Measurements from ENCODE around the gene KCNG2.

KCNG2 gene

DNA sequence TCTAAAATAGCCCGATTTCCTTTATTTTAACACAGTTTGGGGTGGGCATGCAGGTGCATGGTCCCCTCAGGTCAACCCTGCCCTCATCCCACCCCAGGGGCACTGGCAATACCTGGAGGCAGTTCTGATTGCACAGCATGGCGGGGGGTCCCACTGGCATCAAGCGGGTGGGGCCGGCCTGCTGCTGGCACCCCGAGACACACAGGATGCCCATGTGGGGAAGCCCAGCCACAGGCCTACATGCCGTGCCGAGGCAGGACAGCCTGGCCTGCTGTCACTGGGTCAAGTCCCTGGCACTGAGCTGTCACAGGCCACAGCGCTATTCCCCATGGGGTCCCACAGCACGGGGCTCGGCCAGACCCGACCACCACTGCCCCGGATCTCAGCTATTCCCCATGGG, 11.9 kb upstream of the KCNG2 start:
- no peak for DNase-seq (ENCODE audit: low spot score)

DNA sequence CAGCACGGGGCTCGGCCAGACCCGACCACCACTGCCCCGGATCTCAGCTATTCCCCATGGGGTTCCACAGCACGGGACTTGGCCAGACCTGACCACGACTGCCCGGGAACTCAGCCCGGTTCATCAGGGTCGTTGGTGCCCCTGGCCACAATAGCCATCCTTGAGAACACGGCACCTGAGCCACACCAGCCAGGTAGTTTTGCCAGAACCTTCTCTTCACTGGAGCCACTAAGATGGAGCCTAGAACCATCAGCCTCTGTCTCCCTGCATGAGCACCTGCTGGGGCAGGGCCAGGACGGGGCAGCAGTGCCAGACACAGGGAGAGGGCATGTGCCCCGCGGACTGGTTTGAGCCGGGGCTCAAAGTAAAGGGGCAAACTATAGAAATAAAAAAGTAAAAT, 11.4 kb upstream of the KCNG2 start:
- no peak for DNase-seq (ENCODE audit: low spot score)

DNA sequence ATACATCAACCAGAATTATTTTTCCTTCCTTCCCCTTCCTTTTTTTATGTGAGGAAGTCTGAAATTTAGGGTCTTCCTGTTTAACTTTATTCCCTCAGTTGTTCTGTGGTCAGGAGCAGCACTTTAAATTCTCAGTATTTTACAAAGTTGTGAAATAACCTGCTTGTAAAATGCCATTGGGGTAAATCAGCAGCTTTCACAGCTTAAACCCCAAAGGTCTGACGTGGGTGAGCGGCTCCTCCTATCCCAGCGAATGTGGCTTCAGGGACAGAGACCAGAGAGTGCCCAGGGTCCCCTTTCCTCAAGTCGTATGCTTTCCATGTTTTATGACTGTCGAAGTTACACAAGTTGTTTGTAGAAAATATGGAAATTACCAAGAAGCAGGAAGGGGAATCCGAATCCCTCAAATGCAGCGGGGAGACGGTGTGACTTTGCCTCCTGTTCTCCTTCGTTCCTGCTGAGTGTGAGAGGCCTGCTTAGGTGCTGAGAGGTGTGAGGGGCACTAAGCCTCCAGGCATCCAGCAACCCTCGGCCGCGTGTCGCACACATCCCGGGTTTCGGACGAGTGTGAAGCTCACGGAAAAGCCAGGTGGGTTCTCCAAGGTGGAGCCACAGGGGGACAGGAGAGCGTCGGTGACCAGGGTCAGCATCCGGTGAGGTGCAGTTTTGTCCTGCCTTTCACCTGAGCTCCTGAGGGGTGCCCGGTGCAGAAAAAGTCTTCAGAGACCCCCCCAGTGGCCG, 10.8 kb upstream of the KCNG2 start:
- no peak for DNase-seq (ENCODE audit: low spot score)

DNA sequence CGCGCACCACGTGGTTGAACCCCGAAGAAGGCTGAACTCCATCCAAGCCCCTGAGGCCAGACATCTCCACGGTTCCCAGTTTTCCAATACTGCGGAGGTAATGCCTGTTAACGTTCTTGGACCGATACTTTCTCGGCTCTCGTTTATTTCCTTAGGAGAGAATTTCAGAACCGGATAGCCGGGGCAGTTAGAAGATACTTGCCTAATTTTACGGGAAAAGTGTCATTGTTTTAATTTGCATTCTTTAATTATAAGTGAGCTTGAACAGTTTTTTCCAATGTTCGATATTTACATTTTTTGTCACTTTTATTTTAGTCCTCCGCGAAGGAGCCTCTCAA, 10.2 kb upstream of the KCNG2 start:
- no peak for DNase-seq (ENCODE audit: low spot score)

DNA sequence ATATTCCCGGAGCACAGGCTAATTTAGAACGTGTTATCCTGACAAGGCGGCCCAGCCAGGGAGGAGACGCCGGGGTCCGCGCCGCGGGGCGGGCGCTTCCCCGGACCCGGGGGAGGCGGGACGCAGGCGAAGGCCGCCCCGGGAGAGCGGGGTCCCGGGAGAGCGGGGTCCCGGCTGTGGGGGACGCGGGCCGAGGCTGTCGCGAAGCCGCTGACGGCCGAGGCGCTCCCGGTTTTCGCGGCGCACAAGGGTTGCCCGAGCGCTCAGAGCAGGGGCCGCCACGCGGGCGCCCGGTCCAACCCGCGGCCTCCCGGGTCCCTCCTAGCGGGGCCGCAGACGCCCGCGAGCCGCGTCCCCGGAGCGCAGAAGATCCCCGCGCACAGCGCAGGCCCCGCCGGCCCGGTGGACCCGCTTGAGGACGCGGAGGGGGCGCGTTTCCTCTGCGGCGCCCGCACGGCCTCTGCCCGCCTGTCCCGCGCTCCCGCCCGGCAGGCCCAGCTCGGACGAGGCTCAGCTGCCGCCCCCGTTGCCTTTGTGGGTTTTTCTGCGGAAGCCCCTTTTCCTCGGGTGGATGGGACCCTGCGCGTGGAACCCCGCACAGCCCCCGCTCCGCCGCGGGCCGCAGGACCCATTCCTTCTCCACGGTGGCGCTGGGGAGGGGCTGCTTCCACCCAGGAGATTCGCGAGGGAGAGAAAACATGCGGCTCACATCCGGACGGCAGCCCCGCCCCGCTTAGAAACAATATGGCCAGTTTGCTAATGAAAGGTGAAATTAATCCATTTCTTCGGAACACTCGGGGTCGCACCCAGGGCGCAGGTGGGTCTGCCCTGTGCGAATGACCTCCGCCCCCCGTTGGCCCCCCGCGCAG, 9.6 kb upstream of the KCNG2 start:
- no peak for DNase-seq (ENCODE audit: low spot score)

DNA sequence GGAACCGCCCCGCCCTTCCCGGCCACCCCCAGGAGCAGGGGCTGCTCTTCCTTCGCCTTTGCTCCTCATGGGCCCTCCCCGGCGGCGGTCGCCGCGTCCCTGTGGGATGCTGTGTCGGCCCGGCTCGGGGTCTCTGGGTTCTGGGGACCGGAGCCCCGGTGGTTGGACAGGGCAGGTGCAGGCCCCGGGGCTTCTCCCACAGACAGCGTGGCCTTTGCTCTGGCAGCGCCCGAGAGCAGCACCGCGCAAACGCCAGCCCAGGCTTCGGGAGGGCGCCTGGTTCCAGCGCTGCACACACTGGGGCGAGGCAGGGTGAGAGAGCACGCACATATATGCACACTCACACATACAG, 9.0 kb upstream of the KCNG2 start:
- DNase-seq (ENCODE audit: low spot score), result no peak

DNA sequence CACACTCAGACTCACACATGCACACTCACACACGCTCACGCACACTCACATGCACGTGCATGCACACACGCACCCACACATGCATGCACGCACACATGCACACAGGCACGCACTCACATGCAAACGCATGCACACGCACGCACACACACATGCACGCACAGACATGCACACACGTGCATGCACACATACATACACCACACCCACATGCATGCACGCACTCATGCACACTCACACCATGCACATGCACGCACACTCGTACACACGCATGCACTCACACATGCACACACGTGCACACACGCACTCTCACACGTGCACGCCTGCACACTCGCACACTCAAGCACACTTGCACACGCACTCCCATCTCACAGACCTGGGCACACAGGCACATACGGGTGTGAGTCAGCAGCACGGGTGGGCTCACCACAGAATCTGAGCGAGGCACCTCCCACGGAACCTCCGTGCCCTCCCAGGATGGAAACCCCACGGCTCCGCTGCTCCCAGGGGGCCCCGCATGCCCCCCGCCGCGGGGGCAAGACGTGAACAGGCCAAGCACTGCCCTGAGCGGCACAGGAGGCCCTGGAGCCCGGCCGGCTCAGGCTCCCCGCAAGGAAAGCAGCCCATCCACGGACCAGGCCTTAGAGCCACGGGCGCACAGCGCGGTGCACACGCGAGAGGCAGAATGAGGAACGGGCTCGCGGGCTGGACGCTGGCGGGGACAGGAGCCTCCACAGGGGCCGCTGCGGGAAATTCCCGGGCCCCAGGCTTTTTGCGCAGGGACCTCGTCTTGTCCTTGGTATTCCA, 8.4 kb upstream of the KCNG2 start:
- no peak for DNase-seq (ENCODE audit: low spot score)

DNA sequence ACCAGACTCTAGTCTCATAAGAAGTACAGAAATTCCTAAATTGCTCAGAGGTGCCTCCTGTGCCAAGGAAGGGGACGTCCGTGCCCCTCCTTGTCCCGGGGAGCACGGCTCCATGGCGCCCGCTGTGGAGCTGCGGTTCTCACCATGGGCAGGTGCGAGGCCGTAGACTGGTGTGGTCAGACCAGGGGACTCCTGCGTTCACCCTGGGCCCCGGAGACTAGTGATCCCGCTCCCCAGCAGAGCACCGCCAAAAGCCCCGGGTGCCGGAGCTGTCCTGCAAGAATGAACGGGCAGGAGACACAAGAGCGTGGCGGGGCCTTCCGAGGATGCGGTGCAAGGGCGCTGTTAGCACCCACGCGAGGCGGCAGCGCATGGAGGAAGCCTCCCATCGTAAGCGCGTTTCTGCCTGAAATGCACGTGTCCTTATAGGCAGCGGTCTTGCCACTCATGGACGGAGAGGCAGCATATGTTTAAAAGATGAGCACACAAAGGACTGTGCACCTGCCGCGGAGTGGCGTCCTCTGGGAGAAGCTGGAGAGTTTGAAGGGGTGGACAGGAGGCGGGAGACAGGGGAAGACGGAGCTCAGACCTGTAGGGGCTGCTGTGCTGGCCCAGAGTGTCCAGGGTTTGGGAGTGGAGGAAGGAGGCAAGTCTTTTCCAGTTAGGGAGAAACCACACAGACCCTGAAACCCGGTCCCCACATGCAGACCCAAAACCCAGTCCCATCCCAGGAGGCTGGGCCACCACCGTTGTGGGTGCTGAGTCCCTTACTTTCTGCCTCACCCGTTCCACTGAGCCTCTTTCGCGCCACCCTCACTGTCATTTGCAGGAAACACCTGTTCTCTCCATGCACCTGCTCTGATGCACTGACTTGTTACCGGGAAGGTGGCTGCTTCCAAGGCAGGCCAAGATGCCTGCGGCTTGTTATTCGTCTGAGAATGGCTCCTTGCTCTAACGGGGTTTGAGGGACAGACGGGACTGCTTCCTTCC, 7.5 kb upstream of the KCNG2 start:
- no peak for DNase-seq (ENCODE audit: low spot score)

DNA sequence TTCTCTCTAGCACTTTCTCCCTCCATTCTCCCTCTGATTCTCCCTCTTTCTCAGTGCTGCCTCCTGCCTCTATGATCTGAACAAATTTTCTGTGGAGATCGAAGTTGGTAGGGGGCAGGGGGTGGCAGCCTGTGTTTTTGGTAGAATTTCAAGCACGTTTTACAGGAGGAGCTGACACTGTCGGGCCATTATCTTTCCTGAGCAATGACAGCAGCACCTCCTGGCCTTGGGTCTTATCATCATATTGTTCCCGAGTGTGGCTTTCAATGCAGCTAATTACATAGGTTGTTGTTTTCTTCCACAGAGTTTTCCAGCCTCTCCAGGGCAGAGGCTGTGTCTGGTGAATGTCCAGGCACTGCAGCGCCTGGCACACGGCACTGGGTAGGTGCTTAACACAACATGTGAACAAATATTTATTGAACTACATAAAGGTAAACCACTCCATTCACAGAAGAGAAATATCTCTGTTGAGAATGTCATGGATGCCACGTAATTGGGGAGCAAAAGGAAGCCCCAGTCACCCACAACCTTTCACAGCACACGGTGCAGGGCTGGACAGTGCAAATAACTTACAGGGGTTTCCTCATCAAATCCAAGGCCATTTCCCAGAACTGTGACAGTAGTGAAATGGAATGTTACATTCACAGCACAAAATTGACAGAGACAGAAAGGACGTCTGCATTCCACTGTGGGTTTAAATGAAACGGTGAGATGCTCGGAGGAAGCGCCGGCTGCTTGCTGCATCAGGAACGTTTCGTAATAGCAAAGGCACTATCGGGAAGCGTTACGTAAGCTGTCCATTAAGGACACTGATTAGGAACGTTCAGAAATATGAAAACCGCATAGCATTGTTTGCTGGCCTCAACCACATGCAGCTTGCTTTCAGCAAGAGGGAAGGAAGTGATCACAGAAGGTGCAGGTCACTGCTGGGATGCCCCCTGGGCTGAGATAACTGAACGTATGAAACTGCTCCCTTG, 6.5 kb upstream of the KCNG2 start:
- no peak for DNase-seq (ENCODE audit: low spot score)

DNA sequence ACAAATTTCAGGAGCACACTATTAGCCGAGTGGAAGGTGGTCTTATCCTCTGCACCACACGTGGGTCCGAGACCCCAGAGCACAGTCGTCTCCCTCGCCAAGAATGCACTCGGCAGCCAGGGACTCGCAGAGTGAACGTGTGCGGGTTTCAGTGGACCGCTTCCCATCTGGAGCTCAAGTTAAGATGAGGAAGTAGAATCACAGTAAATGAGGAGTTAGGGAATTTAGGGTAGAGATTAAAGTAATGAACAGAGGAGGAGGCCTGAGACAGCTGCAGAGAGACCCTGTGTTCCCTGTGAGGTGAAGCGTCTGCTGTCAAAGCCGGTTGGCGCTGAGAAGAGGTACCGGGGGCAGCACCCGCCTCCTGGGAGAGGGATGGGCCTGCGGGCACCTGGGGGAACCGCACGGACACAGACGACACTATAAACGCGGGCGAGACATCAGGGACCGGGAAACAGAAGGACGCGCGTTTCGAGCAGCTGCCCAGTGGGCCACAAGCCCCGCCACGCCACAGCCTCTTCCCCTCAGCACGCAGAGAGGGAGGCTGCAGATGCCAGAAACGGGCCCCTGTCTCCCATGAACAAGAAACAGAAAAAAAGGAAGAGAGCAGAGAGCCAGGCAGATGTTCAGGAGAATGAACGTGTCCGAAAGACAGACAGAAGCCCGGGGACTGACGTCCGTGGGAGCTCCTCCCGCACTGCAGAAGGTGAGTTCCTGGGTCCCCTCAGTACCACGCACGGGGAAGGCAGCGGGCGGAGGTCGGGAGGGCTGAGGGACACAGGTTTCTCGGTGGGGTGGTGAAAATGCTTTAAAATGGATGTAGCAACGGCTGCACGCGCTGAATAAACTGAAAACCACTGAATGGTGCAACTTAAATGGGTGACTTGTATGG, 5.4 kb upstream of the KCNG2 start:
- DNase-seq (ENCODE audit: low spot score), result no peak

DNA sequence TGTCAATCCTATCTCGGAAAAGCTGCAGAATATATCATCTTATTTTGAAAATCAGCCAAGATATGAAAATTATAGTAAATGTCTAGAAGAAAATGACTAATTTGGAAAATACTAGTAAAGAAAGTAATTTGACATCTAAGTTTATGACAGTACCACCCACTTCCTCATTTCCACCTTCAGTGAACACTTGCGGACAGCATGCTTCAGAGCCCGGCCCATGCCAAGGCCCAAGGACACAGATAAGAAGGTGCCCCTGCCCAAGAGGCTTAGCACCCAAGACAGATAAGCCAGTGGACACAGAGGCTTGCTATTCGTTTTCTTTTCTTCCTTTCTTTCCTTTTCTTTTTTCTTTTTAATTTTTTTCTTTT, 4.8 kb upstream of the KCNG2 start:
- DNase-seq (ENCODE audit: low spot score), result no peak

DNA sequence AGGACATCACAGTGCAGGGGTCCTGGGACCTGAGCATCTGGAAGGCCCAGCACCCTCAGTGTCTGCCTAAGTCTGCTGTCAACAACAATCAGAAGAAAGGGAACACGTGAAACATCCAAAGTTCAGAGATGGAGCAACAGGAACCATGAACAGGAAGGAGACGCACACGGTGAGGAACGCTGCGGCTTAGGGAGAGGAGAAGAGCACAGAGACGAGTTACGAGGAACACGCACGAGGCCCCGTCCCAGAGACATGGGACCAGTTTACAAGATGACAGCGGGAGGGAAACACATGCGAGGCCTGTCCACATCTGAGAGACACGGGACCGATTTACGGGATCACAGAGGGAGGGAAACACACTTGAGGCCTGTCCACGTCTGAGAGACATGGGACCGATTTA, 2.9 kb upstream of the KCNG2 start:
- no peak for DNase-seq (ENCODE audit: low spot score)

DNA sequence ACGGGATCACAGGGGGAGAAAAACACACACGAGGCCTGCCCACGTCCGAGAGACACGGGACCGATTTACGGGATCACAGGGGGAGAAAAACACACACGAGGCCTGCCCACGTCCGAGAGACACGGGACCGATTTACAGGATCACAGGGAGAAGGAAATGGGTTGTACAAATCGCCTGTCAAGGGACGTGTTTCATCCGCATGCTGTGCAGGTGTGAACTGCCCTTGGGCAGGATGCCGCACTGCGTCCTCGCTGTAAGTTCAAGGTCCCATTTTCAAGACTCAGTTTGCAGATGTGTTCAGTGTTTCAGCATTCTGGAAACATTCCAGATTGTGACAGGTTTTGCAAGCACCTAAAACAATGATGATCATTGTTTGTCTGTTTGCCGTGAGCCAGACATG, 2.3 kb upstream of the KCNG2 start:
- DNase-seq (ENCODE audit: low spot score), result no peak

DNA sequence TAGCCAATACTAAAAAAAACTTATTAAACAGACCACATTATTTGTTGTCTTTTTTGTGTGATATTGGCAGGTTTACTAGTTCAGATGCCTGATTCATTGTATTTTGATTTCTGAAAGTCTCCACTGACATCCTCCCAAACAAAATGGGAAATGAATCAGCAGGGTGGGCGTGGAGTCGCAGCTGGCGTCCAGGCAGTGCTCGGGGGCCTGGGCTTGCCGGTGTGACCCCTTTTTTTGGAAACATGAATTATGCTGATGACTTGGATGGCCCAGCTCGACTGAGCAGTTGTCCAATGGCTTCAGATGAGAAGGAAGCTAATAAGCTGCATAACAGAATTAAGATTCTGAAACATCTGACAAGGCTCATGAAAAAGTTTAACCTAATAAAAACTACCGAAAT, 1.7 kb upstream of the KCNG2 start:
- DNase-seq (ENCODE audit: low spot score), result no peak

DNA sequence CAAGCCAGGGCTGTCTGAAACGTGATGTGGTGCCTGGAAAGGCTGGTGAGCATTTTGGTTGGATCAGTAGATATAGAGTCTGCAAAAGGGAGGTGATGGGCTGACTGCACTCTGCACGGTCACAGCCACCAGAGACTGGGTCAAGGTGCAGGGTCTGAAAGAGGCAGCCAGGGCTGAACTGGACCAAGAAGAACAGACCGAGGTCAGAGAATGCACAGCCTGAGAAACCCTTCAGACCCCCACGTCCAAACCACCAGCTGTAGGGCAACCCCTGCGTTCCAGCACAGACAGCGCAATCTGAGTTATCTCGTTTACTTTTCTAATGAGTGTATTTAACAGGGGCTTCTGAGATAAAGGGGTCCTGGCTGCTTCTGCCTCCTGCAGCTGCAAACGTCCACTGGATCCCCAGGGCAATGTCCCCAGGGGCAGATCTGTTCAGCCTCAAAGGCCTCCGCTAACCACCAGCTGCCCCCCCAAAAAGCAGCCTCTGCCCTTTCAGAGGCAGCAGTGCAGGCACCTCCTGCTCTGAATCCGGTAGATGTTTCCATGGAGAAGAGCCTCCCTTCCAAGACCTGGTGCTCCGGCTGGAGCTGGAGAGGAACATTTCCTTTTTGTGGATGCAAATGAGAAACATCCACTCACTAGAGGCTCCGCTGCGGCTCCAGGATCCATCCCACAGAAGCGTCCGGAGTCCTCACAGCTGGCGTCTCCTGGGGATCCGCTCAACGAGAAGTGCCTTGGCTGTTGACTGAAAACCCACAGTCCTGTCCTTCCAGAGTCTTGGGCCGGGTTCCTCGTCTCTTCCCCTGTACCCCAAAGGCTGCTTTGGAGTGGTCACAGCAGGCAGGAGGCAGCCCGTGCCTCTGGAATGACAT, 970 bp upstream of the KCNG2 start:
- DNase-seq (ENCODE audit: low spot score), result no peak

DNA sequence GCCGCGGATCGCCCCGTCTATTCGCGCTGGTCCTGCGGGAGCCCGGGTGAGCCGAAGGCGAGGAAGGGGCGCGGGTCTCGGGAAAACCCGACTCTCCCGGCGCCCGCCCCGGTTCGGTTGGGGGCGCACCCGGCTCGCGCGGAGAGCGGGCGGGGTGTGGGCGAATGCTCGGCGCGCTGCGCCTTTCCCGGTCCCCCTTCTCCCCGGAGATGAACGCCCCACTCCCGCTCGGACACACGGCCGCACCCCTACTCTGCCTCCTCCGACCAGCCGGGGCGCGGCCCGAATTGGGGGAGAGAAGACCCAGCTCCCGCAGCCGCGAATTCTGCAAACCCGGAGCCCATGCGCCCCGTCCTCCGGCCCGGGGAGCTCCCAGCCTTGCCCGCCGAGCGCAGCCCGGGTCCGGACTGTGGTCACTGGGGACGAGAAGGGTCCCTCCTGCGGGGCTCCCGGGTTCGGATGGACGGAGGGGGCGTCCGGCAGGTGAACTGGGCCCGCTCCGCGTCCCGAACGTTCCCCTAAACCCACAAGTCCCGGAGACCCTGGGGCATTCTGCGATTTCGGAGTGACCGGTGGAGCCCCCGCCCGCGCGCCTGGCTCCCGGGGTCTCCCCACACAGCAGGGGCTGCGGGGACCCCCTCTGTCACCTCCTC, 734 bp downstream of the KCNG2 start:
- no peak for DNase-seq (ENCODE audit: low spot score)

DNA sequence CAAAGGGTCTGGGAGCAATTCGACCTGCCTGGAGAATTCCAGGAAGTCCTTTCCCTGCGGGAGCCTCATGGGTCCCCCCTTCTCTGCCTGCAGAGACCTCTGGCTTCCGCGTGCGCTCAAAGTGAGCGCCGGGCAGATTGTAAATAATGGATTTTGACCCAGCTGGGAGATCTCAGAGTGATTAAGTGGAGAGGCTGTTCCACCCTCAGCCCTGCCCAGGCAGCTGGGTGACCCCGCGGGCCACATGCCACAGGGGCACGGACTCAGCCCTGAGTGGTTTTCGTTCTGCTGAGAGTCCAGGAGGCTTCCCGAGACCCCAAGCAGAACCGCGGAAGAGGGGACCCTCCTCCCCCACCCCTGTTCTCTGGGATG, 1.2 kb downstream of the KCNG2 start:
- no peak for DNase-seq (ENCODE audit: low spot score)

Measured in CD4-positive, alpha-beta T cell treated with Interleukin-6 at 100 ng/mL for 8 hours (primary cell).